Measurements from ENCODE around the gene RAB9A.
"Not testable (repeated sequence)": the region's sequence is repeated elsewhere in the genome, so short reads cannot be mapped to it uniquely, and the experiment has no call there.

The RAB9A gene, protein sequence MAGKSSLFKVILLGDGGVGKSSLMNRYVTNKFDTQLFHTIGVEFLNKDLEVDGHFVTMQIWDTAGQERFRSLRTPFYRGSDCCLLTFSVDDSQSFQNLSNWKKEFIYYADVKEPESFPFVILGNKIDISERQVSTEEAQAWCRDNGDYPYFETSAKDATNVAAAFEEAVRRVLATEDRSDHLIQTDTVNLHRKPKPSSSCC

DNA sequence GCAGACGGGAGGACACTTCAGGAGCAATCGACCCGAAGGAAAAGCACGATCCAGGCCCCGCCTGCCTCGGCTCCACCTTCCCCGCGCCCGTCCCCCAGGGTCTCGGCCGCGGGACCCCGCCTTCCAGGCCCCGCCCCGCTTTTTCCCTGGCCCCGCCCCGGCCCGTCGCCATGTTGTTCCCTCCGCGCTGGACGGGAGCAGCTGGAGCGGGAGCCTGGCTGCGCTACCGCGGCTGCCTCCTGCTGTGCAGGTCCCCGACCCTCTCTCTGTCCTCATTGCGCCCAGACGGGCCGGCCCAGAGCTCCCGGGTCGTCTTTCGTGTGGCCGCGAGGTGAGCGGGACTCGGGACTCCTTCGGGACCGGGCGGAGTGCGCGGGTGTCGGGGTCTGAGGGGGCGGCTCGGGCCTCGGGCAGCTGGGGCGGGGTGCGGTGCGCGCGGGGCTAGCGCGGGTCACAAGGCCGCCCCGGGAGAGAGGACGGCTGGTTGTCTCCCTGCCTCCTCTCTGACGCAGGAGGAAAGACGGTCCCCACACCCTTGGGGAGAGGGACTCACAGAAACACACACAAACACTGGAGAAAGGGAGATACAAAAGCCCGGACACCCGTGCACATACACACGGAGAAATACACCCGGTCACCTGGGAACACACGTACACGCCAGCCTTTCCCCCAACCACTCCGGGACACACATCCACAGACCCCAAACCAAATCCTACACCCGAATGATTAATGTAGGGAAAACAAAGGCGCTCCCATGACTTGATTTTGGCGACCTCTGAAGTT is at the start of gene RAB9A:
TSS of gene RAB9A (plus strand) at position 171 of the 783 bp plus-strand sequence. CDS start 19,619 bp downstream, outside the sequence.
- FAIRE-seq, result no peak

DNA sequence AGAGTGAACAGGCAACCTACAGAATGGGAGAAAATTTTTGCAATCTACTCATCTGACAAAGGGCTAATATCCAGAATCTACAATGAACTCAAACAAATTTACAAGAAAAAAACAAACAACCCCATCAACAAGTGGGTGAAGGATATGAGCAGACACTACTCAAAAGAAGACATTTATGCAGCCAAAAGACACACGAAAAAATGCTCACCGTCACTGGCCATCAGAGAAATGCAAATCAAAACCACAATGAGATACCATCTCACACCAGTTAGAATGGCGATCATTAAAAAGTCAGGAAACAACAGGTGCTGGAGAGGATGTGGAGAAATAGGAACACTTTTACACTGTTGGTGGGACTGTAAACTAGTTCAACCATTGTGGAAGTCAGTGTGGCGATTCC is 47.2 kb upstream of the RAB9A start:
- not testable (repeated sequence) for FAIRE-seq

DNA sequence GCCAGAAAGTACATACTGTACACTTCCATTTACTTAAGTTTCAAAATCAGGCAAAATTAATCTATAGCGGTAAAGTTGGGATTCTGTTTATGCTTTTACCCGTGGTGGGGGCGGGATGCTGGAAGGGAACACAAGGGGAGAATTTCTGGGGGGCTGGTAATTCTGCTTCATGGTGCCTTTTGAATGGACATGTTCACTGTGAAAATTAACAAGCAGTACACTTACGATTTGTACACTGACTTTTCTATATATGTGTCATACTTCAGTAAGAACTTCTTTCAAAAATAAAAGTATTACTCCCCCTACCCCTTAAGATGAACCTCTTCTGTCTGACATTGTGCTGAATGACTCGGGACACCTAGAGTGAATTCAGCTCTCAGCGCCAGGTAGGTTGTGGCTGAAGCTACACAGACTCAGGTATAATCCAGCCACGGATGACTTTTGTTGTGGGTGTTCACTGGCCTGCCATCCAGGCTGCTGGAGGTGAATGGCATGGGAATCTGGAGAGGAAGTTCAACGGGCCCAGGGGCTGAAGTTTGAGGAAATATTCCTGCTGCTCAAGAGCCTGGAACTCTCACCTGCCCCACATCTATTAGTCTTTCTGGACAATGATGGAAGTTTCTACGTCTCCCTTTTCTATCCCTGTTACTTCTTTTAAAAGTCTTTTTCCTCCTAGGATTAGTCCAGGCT is 43.3 kb upstream of the RAB9A start:
- FAIRE-seq, result no peak

DNA sequence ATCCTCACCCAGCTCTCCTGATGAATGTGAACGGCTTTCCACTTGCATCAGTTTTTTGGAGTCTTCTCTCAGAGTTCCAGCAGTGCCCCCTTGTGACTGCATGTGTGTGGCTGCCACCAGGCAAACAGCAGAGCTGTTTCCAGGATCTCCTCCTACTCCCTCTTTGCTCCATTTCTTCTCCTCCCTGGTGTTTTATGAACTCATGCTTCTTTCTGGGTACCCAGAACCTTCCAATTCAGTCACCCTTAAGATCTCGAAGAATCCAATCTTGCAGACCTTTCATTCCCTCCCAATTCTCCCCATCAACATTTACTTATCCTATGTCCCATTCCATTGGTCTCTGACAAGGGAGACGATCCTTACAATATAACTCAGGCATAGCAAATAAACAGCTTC is 42.8 kb upstream of the RAB9A start:
- FAIRE-seq, result no peak

DNA sequence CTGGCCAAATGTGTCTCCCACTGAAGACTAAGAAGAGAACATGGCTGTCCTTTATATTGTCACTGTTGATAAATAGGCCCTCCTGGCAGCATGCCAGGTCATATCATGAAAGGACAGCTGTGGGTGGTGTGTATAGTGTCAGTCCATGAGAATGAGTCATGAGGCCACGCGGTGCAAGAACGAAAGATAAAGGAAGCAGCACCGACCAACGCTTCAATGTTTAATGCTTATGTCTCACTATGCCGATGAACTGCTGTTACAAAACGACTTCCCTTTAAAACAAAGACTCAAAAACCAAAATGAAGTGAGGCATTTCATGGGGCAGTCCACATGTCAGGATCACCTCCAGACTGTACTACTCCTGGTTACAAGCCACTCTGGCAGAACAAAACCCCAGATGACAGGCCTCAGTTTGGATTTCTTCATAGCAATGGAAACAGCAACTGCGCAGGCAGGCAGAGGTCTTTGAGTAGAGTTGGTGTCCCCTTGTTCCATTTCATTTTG is 41.2 kb upstream of the RAB9A start:
- FAIRE-seq, result no peak

DNA sequence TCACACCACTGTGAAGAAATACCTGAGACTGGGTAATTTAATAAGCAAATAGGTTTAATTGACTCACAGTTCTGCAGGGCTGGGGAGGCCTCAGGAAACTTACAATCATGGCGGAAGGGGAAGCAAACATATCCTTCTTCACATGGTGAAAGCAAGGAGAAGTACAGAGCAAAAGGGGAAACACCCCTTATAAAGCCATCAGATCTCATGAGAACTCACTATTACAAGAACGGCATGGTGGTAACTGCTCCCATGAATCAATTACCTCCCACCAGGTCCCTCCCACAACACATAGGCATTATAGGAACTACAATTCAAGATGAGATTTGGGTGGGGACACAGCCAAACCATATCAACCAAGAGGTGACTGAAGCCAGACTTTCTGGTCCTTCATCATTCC is 40.6 kb upstream of the RAB9A start:
- FAIRE-seq, result not testable (repeated sequence)

DNA sequence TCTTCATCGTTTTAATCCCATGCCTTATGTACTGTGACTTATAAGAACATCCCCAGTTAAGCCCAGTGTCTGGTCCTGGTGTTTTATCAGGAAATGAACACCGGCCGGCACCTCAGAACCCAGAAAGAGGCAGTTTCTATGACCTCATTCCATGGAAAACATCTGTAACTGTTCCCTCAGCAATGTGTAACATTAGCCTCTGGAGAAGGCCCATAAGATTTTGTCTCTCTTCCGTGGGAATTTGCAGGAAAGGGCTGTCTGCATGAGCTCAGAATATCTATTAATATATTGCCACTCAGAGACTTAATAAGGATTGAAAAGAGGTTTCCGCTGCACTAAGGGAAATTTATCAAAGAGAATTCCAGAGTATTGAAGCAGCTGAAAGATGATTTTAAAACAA is 39.1 kb upstream of the RAB9A start:
- FAIRE-seq, result no peak

DNA sequence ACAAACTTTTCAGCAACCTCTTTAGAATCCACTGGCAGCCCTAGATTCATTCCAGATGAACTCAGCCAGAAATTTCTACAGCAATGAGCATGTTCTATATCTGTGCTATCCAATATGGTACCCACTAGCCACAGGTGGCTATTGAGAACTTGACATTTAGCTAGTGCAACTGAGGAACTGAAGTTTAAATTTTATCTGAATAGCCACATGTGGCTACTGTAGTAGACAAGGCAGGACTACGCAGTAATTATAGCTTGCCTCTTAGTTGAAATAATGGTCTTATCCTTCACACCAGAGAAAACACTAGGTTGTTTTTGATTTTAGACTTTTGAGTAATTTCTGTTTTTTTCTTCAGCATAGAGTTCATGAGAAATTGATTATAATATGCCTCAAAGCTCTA is 38.6 kb upstream of the RAB9A start:
- FAIRE-seq, result no peak

DNA sequence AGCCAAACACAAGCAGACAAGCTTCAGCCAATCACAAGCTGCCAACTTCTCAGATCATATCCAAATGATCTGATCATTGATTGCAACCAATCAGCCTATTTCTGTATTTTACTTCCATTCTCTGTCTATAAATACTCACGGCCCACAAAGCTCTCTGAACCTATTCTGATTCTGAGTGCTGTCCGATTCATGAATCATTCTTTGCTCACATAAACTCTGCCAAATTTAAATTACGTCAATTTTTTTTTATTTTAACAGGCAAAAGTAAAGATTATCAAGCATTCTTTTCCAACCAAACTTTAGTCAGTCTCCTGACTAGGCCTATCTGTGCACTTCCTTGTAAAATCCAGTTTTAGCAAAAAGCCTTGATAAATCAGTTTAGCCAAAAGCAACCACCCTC is 37.8 kb upstream of the RAB9A start:
- FAIRE-seq, result no peak

DNA sequence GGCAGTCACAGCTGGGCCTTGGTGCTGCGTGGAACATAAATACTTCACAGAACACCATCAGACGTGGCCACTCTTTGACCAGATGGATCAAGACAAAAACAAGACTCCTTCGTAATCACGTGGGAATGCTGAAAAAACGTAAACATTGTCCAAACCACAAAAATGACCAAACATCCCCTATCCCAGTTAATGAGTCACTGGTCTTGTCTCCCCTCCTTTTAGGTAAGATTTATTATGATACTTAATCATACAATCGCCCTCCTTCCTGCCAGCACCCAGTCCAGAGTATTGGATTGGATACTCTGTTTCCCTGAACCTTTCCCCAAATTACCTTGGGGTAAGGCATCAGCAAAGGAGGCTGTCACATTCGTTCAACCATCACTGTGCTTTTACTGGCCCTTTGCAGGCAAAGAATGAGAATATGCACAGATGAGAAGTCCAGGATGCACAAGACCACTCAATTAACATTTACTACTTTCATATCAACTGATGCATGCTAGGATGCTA is 36.6 kb upstream of the RAB9A start:
- FAIRE-seq, result no peak

DNA sequence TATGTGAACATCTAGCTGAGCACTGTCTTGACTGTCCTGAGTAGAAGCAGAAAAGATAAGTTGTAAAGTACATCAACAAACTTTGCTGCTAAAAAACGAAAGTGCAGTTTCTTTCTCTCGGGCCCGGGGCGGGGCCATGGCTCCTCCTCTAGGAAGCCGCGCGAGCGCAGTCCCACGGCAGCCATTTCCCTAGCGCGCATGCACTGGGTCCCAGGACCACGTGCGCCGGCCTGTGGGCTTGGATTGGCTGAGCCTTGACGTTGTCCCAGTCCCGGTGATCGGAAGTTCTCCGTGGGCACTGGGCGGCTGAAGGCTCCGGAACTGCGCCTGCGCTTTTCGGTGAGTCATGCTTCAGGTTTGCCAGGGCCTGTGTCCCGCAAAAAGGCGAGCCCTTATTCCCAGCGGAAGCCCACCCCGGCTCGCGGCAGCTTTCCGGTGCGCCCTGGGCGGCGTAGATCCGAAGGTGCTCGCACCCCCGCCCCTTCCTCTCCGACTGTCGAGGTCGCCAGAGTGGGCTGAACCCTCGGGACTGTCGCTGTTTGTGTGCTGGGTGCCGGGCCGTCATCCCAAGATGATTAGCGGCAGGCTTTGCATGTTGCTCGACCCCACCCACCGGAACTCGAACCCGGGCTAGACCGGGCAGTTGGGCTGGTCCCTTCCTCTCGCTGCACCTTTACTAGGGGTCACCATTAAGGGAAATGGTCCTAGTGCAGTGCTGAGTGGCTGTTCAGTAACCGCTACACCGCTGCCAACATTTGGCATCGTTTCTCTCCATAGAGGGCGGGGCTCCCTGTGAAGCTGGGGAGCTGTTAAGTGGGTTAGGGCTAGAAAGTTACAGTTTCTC is 35.9 kb upstream of the RAB9A start, which contains the start of gene TCEANC:
TSS of gene TCEANC (plus strand) at position 292 of the 844 bp plus-strand sequence. CDS start 9,368 bp downstream, outside the sequence.
- peak; percentile 96 for FAIRE-seq

DNA sequence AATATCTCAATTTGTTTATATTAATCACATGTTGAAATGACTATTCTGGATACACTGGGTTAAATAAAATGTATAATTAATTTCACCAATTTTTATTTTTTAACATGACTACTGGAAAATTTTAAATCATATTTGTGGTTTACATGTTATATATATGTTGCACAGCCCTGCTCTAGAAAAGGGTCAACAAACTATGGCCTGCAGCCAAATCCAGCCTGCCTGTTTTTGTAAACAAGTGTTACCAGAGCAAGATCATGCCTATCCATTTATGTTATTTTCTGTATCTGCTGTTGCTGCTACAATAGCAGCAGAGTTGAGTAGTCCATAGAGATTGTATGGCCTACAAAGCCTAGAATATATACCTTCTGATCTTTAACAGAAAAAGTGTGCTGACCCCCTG is 34.8 kb upstream of the RAB9A start:
- no peak for FAIRE-seq

DNA sequence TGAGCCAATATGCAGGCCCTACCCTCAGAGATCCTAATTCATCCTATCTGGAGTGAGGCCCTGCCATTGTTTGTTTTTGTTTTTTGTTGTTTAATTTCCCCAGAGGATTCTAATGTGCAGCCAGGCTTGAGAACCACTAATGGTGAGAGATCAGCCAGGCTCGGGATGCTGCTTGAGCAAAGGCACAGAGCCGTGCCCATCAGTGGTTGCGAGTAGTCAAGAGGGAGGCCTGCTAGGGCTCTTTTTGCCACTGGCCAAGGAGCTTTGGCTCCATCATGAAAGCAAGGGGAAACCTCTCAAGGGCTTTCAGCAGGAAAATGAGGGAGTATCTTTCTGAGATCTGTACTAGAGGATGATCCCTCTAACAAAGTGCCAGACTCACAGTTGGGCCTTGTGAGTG is 33.3 kb upstream of the RAB9A start:
- FAIRE-seq, result no peak

DNA sequence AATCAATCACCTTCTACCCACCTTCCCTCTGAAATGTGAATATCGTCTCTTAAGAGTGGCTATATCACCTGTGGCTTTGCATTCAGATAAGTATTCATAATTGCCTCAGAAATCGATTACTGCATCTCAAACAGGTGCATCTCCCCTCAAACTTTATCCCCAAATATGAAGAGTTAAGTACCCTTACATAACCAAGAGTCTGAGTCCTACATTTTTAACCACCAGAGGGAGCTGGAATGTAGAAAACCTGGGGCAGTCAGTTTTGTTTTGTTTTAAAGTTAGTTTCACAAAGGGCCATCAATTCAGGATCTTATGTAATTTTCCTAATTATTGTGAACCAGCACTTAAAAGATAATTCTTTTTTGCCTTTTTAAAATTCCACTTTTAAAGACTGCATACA is 30.3 kb upstream of the RAB9A start:
- peak; percentile 78 for FAIRE-seq

DNA sequence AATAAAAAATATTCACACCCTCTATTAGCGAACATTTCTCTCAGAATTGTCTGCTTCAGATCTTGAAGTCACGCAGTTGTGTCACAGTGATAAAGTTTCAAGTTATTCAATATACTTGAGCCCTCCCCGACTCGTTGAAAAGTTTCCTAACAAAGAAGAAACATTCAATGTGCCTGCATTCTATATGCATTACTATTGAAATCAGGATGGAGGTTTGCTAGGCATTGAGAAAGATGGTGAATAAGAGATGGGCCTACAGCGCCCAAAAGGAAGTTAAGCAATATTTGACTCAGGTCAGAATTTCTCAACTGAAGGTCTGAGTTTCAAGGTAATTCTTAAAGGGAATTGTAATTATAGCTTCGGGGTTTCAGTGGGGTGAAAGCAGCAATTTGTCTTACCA is 29.9 kb upstream of the RAB9A start:
- no peak for FAIRE-seq

DNA sequence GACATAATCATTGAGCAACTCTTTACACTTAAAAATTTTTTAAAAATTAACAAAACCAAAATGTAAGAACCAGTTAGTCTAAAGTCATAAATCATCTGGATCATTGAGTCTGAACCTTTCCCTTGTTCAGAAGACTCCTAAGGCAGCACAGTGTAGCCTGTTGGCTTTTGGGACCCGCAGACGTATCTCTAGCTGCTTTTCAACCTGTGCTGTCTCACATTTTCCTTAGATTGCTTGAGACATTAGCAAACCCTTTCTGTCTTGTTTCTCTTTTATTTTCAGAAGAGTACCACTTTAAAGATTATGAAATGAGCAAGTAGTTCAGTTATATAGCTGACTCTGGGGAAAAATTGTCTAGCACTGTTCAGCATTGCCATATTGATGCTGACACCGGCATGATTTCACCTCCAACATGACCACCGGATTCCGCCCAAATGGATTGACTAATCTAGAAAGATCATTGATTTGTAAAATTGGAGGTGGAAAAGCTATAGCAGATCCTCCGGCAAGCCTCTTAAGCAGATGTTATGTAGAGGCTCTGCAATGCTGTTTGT is 27.1 kb upstream of the RAB9A start:
- FAIRE-seq, result no peak

DNA sequence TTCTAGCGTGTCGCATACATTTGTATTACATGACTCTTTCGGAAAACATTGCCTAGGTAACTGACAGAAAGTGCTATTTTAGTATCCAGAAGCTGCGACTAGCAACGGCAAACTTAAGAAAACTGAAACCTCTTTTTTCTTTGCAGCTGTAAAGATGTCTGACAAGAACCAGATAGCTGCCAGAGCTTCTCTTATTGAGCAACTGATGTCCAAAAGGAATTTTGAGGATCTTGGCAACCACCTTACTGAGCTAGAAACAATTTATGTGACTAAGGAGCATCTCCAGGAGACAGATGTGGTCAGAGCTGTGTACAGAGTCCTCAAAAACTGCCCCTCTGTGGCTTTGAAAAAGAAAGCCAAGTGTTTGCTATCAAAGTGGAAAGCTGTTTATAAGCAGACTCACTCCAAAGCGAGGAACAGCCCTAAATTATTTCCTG is 26.6 kb upstream of the RAB9A start:
- peak; percentile 39 for FAIRE-seq

DNA sequence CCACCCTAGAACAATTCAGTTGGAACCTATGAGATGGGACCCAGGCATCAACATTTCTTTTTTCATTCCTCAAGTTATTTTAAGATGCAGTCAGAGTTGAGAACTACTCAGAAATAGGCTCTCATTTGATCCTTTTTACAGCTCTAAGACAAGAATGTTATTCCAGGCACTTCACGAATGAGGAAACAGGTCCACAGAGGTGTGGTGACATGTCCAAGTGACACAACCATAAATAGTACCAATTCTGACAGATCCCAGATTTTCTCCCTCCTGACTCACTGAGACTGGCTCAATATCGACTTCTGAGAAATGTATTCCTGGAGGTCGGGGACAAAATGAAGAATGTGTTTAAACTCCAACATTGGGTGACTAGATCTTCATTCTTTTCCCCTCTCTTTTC is 24.9 kb upstream of the RAB9A start:
- FAIRE-seq, result no peak

DNA sequence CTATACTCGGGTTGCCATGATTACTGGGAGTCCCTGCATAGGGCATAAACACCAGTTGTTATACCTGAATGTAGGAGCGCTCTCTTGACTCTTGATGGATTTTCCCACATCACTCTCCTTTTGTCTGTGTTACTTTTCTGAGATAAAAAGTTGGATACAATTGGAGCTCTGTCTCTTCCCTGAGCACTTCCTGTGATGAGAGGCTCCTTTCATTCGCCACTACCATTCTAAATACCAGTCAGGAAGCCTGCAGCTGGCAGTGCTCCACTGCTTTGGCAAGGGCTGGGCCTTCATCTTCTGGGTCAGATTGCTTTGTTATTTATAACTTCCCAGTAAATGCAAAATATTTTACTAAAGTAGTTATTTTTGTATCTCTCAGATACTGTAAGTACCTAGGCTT is 22.1 kb upstream of the RAB9A start:
- FAIRE-seq, result no peak

DNA sequence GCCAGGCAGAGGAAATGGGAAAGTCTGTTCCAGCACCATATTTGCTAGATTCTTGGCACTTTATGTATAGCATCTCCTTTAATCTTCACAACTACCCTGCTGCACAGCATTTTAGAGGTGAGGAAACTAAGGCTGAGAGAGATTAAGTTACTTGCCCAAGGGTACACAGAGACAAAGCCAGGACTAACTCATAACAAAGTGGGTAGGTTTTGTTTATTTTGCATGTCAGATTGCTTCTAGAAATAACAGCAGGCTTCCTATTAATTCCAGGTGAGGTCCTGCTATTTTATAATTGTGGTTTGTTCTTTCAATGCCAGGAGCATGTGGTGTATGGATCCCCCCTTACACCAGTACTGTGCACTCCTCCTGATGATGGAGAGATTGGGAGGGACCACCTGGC is 21.0 kb upstream of the RAB9A start:
- FAIRE-seq, result no peak

DNA sequence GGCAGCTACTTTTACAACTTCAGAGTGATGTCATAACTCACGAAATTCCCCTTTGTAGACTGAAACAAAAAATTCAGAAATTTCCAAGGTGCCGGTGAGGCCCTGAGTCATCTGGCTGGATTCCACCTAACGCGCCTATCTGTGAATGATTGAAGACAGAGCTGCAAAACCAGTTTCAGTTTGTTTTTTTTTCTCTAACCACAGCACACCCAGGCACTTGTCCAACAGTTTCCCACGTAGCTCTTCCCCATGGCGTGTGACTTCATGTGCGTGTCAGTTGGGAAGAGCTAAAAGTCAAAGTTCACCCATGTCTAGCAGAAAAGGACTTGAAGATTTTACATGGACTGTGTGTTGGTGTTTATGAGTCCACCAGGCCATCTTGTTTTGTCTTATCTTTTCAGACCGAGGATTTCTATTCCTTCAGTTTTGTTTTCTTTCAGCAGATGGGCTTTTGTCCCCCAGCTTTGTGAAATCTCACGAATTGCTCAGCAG is 19.6 kb upstream of the RAB9A start:
- no peak for FAIRE-seq

DNA sequence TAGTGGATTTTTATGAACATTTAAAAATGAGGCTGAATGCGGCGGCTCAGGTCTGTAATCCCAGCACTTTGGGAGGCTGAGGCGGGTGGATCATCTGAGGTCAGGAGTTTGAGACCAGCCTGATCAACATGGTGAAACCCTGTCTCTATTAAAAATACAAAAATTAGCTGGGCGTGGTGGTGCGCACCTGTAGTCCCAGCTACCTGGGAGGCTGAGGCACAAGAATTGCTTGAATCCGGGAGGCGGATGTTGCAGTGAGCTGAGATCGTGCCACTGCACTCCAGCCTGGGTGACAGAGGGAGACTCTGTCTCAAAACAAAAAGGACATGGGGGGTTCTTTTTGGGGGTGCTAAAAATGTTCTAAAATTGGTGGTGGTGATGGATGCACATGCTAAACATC is 19.2 kb upstream of the RAB9A start:
- FAIRE-seq, result not testable (repeated sequence)

Measured in endometrium (tissue), 2 donors.